HFFc6 (cell line): ENCODE measurements around the gene ARMC12. TPM values are rescaled to one million over a fixed set of nuclear protein-coding genes. Genes with fewer than 3 reads are reported as not detected.

ENCODE experiments used
- DNase-seq: peaks from one replicate; pipeline ENCODE4 v3.0.0-alpha.2; 2018
- H3K27ac Mint-ChIP-seq: 2 replicates; pipeline ENCODE4 v1.8.0; 2020; ENCODE audit warnings: mild to moderate bottlenecking, mixed read lengths
- H3K27me3 Mint-ChIP-seq: 2 replicates; pipeline ENCODE4 v1.8.0; 2021; ENCODE audit warnings: mild to moderate bottlenecking, moderate library complexity, mixed read lengths; ENCODE audit not compliant: insufficient read depth
- H3K36me3 Mint-ChIP-seq: 2 replicates; pipeline ENCODE4 v1.8.0; 2021; ENCODE audit warnings: low read depth, mixed read lengths
- H3K4me1 Mint-ChIP-seq: 2 replicates; pipeline ENCODE4 v1.8.0; 2020; ENCODE audit warnings: low read depth, mixed read lengths
- H3K4me3 Mint-ChIP-seq: 2 replicates; pipeline ENCODE4 v1.8.0; 2020; ENCODE audit warnings: mild to moderate bottlenecking, moderate library complexity, mixed read lengths
- H3K9me3 Mint-ChIP-seq: 2 replicates; pipeline ENCODE4 v1.8.0; 2020; ENCODE audit warnings: mild to moderate bottlenecking, mixed read lengths
- total RNA-seq, 6 experiments: library from RNA; stranded (reverse); fragmentation: NEBNext Ultra II Directional; extraction: Animal tissue kit (Norgen Biotek cat#: 25700); gene quantifications; 2 replicates in 1 of 6; 3 replicates in 5 of 6; pipeline ENCODE4 v1.2.3, GENCODE V29; 2021
- TF ChIP-seq, protein P1 (sequence below): fragments of 200-600 bp; sonication (generic); IDR thresholded peaks from 2 replicates; pipeline ENCODE4 v1.5.0; 2021; ENCODE audit warnings: antibody characterized with exemption, mild to moderate bottlenecking

The ARMC12 gene
- total RNA-seq, 6 experiments from 2014 or later = 0.17 to 0.33 (median 0.27) TPM; not detected in 2

GRCh38 chr6:35716798-35717197 lies 20.0 kb upstream of the ARMC12 start:
- DNase-seq = no peak
- peaks cover 11% of the 10 kb centered on the region for H3K27me3 Mint-ChIP-seq
- no peak overlapping the region for H3K4me3 Mint-ChIP-seq
- H3K27ac Mint-ChIP-seq = no peak overlapping the region
- TF ChIP-seq, protein P1, sequence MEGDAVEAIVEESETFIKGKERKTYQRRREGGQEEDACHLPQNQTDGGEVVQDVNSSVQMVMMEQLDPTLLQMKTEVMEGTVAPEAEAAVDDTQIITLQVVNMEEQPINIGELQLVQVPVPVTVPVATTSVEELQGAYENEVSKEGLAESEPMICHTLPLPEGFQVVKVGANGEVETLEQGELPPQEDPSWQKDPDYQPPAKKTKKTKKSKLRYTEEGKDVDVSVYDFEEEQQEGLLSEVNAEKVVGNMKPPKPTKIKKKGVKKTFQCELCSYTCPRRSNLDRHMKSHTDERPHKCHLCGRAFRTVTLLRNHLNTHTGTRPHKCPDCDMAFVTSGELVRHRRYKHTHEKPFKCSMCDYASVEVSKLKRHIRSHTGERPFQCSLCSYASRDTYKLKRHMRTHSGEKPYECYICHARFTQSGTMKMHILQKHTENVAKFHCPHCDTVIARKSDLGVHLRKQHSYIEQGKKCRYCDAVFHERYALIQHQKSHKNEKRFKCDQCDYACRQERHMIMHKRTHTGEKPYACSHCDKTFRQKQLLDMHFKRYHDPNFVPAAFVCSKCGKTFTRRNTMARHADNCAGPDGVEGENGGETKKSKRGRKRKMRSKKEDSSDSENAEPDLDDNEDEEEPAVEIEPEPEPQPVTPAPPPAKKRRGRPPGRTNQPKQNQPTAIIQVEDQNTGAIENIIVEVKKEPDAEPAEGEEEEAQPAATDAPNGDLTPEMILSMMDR = no peak
- no peaks in the 10 kb centered on the region for H3K9me3 Mint-ChIP-seq
- H3K4me1 Mint-ChIP-seq = peaks cover 16% of the 10 kb centered on the region
- no peaks in the 10 kb centered on the region for H3K36me3 Mint-ChIP-seq

GRCh38 chr6:35717449-35718374 lies 19.1 kb upstream of the ARMC12 start:
- H3K4me3 Mint-ChIP-seq = no peak overlapping the region
- no peak overlapping the region for H3K27ac Mint-ChIP-seq
- peaks cover 16% of the 10 kb centered on the region for H3K4me1 Mint-ChIP-seq
- H3K9me3 Mint-ChIP-seq = no peaks in the 10 kb centered on the region
- peaks cover 11% of the 10 kb centered on the region for H3K27me3 Mint-ChIP-seq
- DNase-seq = no peak
- TF ChIP-seq, protein P1 = no peak
- no peaks in the 10 kb centered on the region for H3K36me3 Mint-ChIP-seq

- peaks cover 11% of the 10 kb centered on the region for H3K27me3 Mint-ChIP-seq
- no peak overlapping the region for H3K27ac Mint-ChIP-seq
- no peak for DNase-seq
- H3K36me3 Mint-ChIP-seq = no peaks in the 10 kb centered on the region
- peaks cover 16% of the 10 kb centered on the region for H3K4me1 Mint-ChIP-seq
- TF ChIP-seq, protein P1 = no peak
- H3K9me3 Mint-ChIP-seq = no peaks in the 10 kb centered on the region
- H3K4me3 Mint-ChIP-seq = no peak overlapping the region
Observed at GRCh38 chr6:35718375-35718736, 18.5 kb upstream of the ARMC12 start.

DNA sequence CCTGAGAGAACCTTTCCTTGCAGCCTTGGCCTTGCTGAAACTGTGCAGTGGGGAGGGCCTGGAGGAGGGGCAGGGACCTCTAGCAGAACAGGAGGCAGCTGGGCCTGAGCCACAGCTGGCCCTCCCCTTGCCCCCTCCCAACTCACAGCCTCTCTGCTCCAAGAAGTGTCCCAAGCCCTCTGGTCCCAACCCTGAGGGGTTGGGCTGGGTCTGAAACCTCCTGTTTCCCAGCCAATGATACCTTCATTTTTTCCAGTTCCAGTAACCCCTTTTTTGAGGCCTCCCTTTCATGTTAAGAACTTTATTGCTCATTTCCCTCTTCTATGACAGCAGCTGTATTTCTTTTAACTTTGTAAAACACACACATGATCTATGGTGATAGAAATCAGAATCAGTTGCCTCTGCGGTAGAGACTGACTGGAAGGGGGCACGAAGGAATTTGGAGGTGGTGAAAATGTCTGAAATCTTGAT lies 17.9 kb upstream of the ARMC12 start:
- H3K4me3 Mint-ChIP-seq = no peak overlapping the region
- no peak overlapping the region for H3K27ac Mint-ChIP-seq
- H3K4me1 Mint-ChIP-seq = peaks cover 16% of the 10 kb centered on the region
- DNase-seq = no peak
- H3K27me3 Mint-ChIP-seq = peaks cover 11% of the 10 kb centered on the region
- TF ChIP-seq, protein P1 = no peak
- no peaks in the 10 kb centered on the region for H3K36me3 Mint-ChIP-seq
- no peaks in the 10 kb centered on the region for H3K9me3 Mint-ChIP-seq

DNA sequence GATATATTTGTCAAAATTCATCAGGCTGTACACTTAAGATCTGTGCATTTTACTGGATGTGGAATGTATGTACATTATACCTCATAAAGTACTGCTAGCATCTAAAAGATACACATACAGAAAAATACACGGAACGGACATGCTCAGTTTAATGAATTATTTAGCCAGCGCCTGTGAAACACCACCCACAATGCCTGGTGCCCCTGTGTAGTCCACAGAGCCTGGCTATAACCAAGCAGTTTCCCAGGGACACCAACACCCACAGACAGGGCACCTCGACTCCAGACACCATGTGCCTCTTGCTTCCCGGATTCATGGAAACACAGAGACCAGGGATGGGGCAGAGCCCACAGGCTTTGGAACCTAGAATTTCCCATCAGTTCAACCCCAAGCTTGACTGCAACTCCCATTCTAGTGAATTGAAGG lies 17.4 kb upstream of the ARMC12 start:
- Mint-ChIP-seq H3K4me1 (peaks cover 16% of the 10 kb centered on the region), H3K27ac (no peak overlapping the region), H3K36me3 (no peaks in the 10 kb centered on the region), H3K9me3 (no peaks in the 10 kb centered on the region), H3K4me3 (no peak overlapping the region), H3K27me3 (peaks cover 11% of the 10 kb centered on the region)
- DNase-seq = no peak
- TF ChIP-seq, protein P1 = no peak
